Stimulated activated CD8-positive, alpha-beta memory T cell treated with anti-CD3 and anti-CD28 coated beads, Interleukin-12 subunit alpha, Interleukin-12 subunit beta, amount 100 ng/mL, for 24 hours (primary cell): ENCODE measurements around the gene SUPT3H.

ENCODE experiments used
- DNase-seq: peaks from one replicate; pipeline ENCODE4 v3.0.0-alpha.2; 2020; ENCODE audit errors: extremely low read depth

Gene SUPT3H

GRCh38 chr6:45388328-45388727, 10.6 kb upstream of the SUPT3H start:
- no peak for DNase-seq

- DNase-seq, result no peak
Measured at GRCh38 chr6:45387236-45387635, 9.5 kb upstream of the SUPT3H start.

GRCh38 chr6:45386501-45386900, 8.8 kb upstream of the SUPT3H start:
- no peak for DNase-seq

GRCh38 chr6:45382391-45382790, 4.7 kb upstream of the SUPT3H start:
- no peak for DNase-seq

- DNase-seq, result peak; percentile 5
Measured at GRCh38 chr6:45378334-45378926, 696 bp upstream of the SUPT3H start.

GRCh38 chr6:45377043-45377553, 636 bp downstream of the SUPT3H start:
- DNase-seq, result no peak

- DNase-seq, result no peak
Measured at GRCh38 chr6:45376310-45377042, 1.3 kb downstream of the SUPT3H start.

GRCh38 chr6:45375449-45375848, 2.3 kb downstream of the SUPT3H start:
- no peak for DNase-seq

- no peak for DNase-seq
Measured at GRCh38 chr6:45371924-45372573, 5.7 kb downstream of the SUPT3H start.

- no peak for DNase-seq
Measured at GRCh38 chr6:45369870-45370269, 7.9 kb downstream of the SUPT3H start.

GRCh38 chr6:45367999-45368398, 9.7 kb downstream of the SUPT3H start:
- no peak for DNase-seq

- DNase-seq, result no peak
Measured at GRCh38 chr6:45366534-45366933, 11.2 kb downstream of the SUPT3H start.

GRCh38 chr6:45365036-45365435, 12.7 kb downstream of the SUPT3H start:
- DNase-seq, result no peak

- DNase-seq, result no peak
Measured at GRCh38 chr6:45364466-45364865, 13.3 kb downstream of the SUPT3H start.

GRCh38 chr6:45353654-45354053, 24.1 kb downstream of the SUPT3H start:
- DNase-seq, result no peak

- no peak for DNase-seq
Measured at GRCh38 chr6:45351667-45352066, 26.1 kb downstream of the SUPT3H start.

- no peak for DNase-seq
Measured at GRCh38 chr6:45351076-45351475, 26.7 kb downstream of the SUPT3H start.

- DNase-seq, result no peak
Measured at GRCh38 chr6:45350186-45350710, 27.5 kb downstream of the SUPT3H start.

GRCh38 chr6:45344900-45345299, 32.8 kb downstream of the SUPT3H start:
- no peak for DNase-seq

- no peak for DNase-seq
Measured at GRCh38 chr6:45328523-45328922, 49.2 kb downstream of the SUPT3H start.

GRCh38 chr6:45327956-45328522, 49.7 kb downstream of the SUPT3H start, which contains the start of gene RUNX2:
RUNX2 (plus strand) TSS chr6:45328330; CDS start chr6:45328727, 397 bp downstream.
- DNase-seq, result no peak
